Measurements from ENCODE around the gene TRMT112. TPM values are rescaled to one million over a fixed set of nuclear protein-coding genes. Genes with fewer than 3 reads are reported as not detected.

TRMT112 gene
- total and polyA plus RNA-seq, 2 of the 4 experiments (the other 2 are of a cell fraction), result 173 to 202 TPM

- H3K56ac ChIP-seq (ENCODE audit: extremely low read depth, insufficient read depth, low read length), result no peak overlapping the region
- intact Hi-C loops (cut with micrococcal nuclease) (no loop called here), in situ Hi-C loops (cut with MboI; ENCODE audit: low sequenced_read_pairs) (no loop called here), dilution Hi-C loops (cut with HindIII; ENCODE audit: low sequenced_read_pairs, unreplicated experiment) (no loop called here)
- H2BK20ac ChIP-seq (ENCODE audit: low read depth, low read length), result no peak overlapping the region
- BruUV-seq (replicated peaks), result no TSS peak
- no peak overlapping the region for H4K91ac ChIP-seq (ENCODE audit: insufficient read depth, low read depth, low read length)
- no peak overlapping the region for H3K9ac ChIP-seq (ENCODE audit: low read depth, low read length)
- no peak overlapping the region for H3K4me3 ChIP-seq (ENCODE audit: insufficient read depth, low read depth, low read length)
- no peak overlapping the region for H4K8ac ChIP-seq (ENCODE audit: low read depth in 2 of 2, low read length in 2 of 2)
- H3K79me1 ChIP-seq (ENCODE audit: low read depth in 1 of 2, low read length in 2 of 2), result no peaks in the 10 kb centered on the region
- peaks cover 4% of the 10 kb centered on the region; the same call in 1 of the 2 replicates for H3K4me1 ChIP-seq (ENCODE audit: control insufficient read depth, insufficient read depth, low read length)
- no peak overlapping the region for H3K4ac ChIP-seq (ENCODE audit: low read depth, low read length)
- TF ChIP-seq SMC3 (IDR thresholded peaks at IDR 0.05; ENCODE audit: low read depth, low read length) (no peak), CTCF (conservative IDR thresholded peaks at IDR 0.05; ENCODE audit: low read depth, low read length) (no peak), NFE2L2 (IDR thresholded peaks at IDR 0.05; ENCODE audit: low read depth, low read length) (no peak), USF2 (IDR thresholded peaks at IDR 0.05; ENCODE audit: low read depth, low read length) (no peak), CHD1 (IDR thresholded peaks at IDR 0.05; ENCODE audit: low read depth, low read length) (no peak), MXI1 (IDR thresholded peaks at IDR 0.05; ENCODE audit: borderline replicate concordance, low read depth, low read length) (no peak), CEBPB (IDR thresholded peaks at IDR 0.05; ENCODE audit: low read depth, low read length) (no peak), POLR2A (IDR thresholded peaks at IDR 0.05; ENCODE audit: low read depth, low read length) (no peak), MAFK (IDR thresholded peaks at IDR 0.05; ENCODE audit: low read depth, low read length) (no peak), RCOR1 (IDR thresholded peaks at IDR 0.05; ENCODE audit: insufficient replicate concordance, low read length) (no peak), ELK1 (IDR thresholded peaks at IDR 0.05; ENCODE audit: borderline replicate concordance, low read depth, low read length) (no peak), BHLHE40 (IDR thresholded peaks at IDR 0.05; ENCODE audit: low read depth, low read length) (no peak), RAD21 (IDR thresholded peaks at IDR 0.05; ENCODE audit: low read length) (no peak), RFX5 (IDR thresholded peaks at IDR 0.05; ENCODE audit: low read depth, low read length) (no peak), FOS (IDR thresholded peaks at IDR 0.05; ENCODE audit: low read depth, low read length) (no peak), MAZ (IDR thresholded peaks at IDR 0.05; ENCODE audit: borderline replicate concordance, low read depth, low read length) (no peak)
- no peak overlapping the region for H2BK15ac ChIP-seq (ENCODE audit: low read depth, low read length)
- H3K18ac ChIP-seq (ENCODE audit: low read depth, low read length), result no peak overlapping the region
- H2AK5ac ChIP-seq (ENCODE audit: low read depth, low read length), result no peak overlapping the region
- CTCF ChIA-PET, result no interaction called here
- no peak overlapping the region for H2AK9ac ChIP-seq (replicated peaks; ENCODE audit: low read depth, low read length, poor library complexity)
- H3K9me1 ChIP-seq (ENCODE audit: insufficient read depth, low read length), result no peaks in the 10 kb centered on the region
- DNase-seq (no peak), ATAC-seq (ENCODE audit: low read depth) (no peak)
- no peak overlapping the region for H2BK120ac ChIP-seq (ENCODE audit: low read depth, low read length)
- H3K4me2 ChIP-seq (ENCODE audit: low read depth, low read length), result no peak overlapping the region
- no peak overlapping the region for H2AFZ ChIP-seq (replicated peaks; ENCODE audit: low read length, poor library complexity)
- H3K23ac ChIP-seq (ENCODE audit: low read depth, low read length), result no peak overlapping the region
- no CpG with 5 or more reads among the region's 3 CpGs for WGBS, 2 experiments (ENCODE audit: extremely low coverage in 2 of 2, insufficient read length in 1 of 2)
- no peak overlapping the region for H3K14ac ChIP-seq (replicated peaks; ENCODE audit: low read depth, low read length)
- H4K5ac ChIP-seq (ENCODE audit: low read depth, low read length), result no peak overlapping the region
- POLR2A ChIA-PET (ENCODE audit: unreplicated experiment), result no interaction called here
- peaks cover 5% of the 10 kb centered on the region; the same call in 1 of the 2 replicates for H4K20me1 ChIP-seq (ENCODE audit: insufficient read depth, low read length)
- no peak overlapping the region for H3K27ac ChIP-seq (ENCODE audit: insufficient read depth, low read length)
- H3K27me3 ChIP-seq (ENCODE audit: control insufficient read depth, insufficient read depth, low read length), result peaks cover 95% of the 10 kb centered on the region
- H3K9me3 ChIP-seq (ENCODE audit: control insufficient read depth, insufficient read depth, low read length), result no peaks in the 10 kb centered on the region
- no peaks in the 10 kb centered on the region for H3K36me3 ChIP-seq (ENCODE audit: control insufficient read depth, insufficient read depth, low read length)
- no peak overlapping the region for H2BK5ac ChIP-seq (ENCODE audit: low read depth, low read length, poor library complexity, severe bottlenecking)
Observed at GRCh38 chr11:64294774-64295173, 22.6 kb downstream of the TRMT112 start.

Measured in IMR-90 (cell line).